HG03175 (cell line): Measurements from ENCODE around the gene LIMK2.
"Not testable (repeated sequence)": the region's sequence is repeated elsewhere in the genome, so short reads cannot be mapped to it uniquely, and the experiment has no call there.

Experiments used
- ATAC-seq: cut with Tn5 transposase; IDR thresholded peaks from one replicate; pipeline ENCODE4 v1.9.1; 2021; ENCODE audit warnings: mild to moderate bottlenecking, moderate library complexity; ENCODE audit not compliant: unreplicated experiment

The LIMK2 gene

DNA sequence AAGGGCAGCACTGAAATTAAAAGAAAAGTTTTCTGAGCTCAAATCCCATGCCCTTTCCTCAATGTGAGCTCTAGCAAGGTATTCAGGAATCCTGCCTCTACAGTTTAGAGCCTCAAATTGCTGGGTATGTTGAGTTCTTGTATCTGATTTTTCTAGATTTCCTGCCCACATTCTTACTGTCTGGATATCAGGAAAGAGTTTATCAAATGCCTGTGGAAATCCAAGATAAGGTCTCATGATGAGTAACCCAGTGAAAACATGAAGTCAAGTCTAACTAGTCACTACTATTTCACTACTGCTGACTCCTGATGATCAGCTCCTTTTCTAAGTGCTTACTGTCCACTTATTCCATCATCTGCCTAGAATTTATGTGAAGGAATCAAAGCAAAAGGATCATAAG is 29.8 kb downstream of the LIMK2 start:
- ATAC-seq, result no peak

- ATAC-seq, result no peak
Observed at GRCh38 chr22:31243339-31244045, 31.4 kb downstream of the LIMK2 start.

- ATAC-seq, result no peak
Observed at GRCh38 chr22:31244046-31244942, 32.2 kb downstream of the LIMK2 start.

GRCh38 chr22:31244943-31245451 is 32.9 kb downstream of the LIMK2 start:
- no peak for ATAC-seq

- not testable (repeated sequence) for ATAC-seq
Observed at GRCh38 chr22:31245998-31246397, 33.9 kb downstream of the LIMK2 start.

GRCh38 chr22:31246687-31247086 is 34.6 kb downstream of the LIMK2 start:
- no peak for ATAC-seq

DNA sequence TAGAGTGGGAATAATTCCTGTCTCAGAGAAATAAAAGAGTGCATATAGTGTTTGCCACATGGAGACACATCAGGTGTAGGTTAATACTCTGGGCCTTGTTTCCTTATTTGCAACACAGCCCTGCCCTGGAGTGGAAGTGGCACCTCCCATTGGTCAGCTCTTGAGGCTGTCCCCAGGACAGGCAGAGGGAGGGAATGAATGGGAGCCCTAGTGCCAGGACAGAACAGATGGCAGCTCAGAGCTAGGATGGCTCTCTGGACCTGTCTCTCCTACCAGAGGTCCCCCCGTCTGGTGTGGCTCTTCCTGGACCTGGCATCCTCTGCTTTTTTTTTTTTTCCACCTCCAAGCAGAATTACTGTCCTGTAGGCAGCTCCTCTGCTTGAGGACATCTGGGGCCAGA is 35.6 kb downstream of the LIMK2 start:
- ATAC-seq, result no peak

GRCh38 chr22:31248138-31248745 is 36.1 kb downstream of the LIMK2 start:
- no peak for ATAC-seq

DNA sequence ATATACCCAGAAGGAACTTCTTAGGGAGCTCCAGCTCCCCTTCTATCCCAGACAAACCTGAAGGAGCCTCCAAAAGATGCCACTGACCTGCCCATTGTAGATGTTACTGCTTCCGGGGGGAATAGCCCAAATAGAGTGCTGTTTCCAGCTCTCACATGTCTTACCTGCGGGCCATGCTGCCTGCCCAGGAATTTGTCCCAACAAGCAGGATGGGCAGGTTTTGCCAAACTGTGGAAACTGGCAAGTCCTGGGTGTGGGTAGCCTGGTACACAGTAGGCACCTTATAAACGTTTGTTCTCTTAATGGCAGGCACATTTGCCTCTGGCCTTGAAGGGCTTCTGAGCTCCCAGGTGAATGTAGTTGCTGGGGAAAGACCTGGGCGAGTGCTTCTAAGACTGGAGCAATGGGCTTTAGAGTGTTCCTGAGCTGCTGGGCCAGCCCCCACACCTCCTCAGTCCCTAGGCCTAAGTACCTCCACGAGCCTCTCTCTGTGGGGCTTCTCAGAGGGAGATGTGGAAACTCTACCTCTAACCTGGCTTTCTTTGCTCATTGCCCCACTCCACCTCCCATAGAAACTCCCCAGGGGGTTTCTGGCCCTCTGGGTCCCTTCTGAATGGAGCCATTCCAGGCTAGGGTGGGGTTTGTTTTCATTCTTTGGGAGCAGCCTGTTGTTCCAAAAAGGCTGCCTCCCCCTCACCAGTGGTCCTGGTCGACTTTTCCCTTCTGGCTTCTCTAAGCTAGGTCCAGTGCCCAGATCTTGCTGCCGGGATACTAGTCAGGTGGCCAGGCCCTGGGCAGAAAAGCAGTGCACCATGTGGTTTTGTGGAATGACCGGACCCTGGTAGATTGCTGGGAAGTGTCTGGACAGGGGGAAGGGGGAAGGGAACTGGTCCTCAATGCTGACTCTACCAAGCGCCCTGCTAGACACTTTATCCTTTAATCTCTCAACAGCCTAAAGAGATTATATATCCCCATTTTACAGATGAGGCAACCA is 37.2 kb downstream of the LIMK2 start:
- ATAC-seq, result no peak

DNA sequence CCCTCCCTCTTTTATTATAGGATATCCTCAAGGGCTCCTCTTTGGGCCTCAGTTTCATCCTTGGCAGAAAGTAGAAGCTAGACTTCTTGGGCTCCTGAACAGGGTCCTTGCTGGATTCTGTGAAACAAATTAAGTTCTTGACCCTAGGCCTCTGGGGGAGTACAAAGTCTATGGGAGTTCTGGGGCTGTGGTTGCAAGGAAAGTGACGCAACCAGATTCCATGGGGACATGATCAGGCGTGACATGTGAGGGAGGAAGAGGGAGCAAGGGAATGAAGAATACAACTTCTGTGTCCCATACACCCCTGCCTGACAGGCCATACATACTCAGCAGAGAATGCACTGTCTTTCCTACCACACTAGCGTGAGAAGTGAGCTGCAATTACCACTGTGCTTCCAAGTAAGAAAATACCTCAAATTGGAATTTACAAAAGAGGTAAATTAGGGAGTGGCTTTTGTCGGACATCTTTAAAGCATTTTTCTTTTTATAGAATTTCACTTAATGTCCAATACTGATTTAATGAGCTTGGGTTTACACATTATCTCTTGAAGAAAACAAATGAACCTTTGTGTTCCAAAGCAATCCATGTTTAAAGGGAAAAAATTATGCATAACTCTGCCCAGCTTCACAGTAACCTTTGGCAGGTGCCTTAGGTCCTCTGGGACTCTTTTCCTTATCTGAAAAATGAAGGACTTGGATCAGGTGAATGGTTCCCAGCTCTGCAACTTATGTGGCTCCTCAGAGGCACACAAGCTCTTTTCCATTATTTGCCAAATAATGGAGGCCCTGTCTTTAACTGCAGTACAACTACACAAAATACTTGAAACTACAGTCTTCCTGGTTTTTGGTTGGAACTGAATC is 38.9 kb downstream of the LIMK2 start:
- no peak for ATAC-seq

GRCh38 chr22:31253949-31254348 is 41.9 kb downstream of the LIMK2 start:
- no peak for ATAC-seq

DNA sequence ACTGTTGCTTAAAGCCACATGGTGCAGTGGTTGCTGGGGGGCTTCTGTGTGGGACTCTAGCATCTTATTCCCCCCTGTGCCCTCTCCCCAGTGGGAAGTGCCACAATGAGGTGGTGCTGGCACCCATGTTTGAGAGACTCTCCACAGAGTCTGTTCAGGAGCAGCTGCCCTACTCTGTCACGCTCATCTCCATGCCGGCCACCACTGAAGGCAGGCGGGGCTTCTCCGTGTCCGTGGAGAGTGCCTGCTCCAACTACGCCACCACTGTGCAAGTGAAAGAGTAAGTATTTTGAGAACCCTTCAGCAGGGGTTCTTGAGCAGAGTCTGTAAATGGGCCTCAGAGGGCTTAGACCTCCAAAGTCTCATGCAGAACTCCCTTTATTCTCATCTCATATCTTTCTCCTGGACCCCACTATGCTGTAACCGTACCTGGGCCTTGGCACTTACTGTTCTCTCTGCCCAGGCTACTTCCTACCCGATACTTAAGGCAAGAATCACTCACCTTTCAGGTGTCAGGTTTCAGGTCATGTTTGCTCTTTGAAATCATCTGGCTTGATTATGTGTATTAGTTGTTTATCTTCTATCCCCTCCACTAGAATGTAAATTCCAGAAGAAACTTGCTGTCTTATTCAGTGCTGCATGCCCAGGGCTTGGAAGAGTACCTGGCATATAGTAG is 47.8 kb downstream of the LIMK2 start:
- ATAC-seq, result no peak

DNA sequence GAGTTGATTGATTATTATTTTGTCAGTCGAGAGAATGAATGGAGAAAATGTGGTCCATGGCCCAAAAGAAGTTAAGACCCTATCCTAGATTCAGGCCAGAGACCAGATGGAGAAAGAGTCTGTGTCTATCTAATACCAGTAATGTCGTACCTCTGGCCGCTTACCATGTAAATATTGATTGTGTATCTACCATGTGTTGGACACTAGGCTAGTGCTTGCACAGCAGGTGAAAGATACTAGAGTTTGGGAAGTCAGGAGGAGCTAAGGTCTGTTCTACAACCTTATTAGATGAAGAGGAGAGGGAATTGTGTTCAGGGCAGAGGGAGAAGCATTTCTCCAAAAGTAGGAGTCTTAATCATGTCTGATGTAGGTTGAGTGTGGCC is 48.4 kb downstream of the LIMK2 start:
- no peak for ATAC-seq

GRCh38 chr22:31262312-31263133 is 50.4 kb downstream of the LIMK2 start:
- no peak for ATAC-seq

DNA sequence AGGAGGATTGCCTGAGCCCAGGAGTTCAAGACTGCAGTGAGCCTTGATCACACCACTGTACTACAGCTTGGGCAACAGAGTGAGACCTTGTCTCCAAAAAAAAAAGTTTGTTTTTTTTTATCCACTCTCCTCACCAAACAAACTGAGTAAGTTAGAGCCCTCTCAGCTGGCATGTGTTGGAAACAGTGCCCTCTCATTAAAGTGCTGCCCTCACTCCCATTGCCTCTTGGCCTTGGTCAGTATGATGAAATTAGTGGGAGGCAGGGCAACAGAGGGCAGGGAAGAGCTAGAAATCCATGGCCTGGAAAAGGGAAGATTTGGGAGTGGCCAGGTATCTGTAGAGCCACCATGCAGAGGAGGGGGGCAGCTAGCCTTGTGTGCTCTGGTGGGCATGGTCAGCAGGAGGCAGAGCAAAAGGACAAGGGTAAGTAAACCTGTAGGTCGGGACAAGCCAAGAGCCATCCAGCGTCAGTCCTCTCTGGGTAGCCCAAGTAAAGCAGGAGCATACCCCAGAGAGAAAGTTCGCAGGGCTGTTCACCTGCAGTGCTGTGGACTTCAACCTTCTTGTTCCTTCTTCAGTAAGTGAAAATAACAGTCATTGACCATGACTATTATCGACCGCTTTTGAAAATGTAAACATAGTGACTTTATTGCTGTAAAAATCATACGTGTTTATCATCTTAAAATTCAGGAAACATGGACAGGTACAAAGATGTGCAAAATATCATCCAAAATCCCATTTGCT is 52.0 kb downstream of the LIMK2 start:
- no peak for ATAC-seq

- no peak for ATAC-seq
Observed at GRCh38 chr22:31268281-31268680, 56.2 kb downstream of the LIMK2 start.

DNA sequence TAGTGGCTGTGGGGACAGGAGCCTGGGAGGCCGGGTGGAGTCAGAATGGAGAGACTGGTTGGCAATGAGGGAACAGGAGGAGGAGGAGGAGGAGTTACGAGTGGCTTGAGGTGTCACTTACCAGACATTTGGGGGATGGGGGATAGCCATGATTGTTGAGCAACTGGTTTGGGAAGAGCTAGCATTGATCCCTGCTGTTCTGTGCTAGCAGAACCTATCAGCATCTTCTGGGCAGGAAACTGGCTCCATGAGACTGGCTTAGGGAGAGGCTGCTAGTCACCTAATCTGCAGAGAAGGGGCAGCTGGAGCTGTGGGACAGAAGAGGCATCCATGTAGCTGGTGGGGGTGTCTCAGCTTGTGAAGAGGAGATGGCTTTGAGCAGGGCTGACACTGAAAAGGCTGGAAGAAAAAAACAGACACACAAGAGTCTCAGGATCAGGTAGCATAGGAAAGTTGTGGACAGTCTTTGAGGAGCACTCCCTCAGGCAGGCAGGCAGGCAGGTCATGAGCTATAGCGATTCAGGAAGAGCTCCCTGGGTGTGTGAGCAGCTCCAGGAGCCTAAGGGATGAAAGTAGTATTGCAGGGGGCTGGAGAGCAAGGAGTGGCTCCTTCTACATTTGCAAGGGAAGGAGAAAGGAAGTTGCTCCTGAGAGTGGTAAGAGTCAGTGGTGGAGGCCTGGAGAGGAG is 57.9 kb downstream of the LIMK2 start:
- ATAC-seq, result no peak
